Ovary (tissue), 3 donors: ENCODE measurements around the gene IL1B.

Source experiments
- CTCF ChIP-seq, 3 donors: fragments of 450-650 bp in 2 of 3; fragments of 200-600 bp in 1 of 3; IDR thresholded peaks; one replicate each; pipeline versions ENCODE4 v1.5.1 to v1.8.0; 2016 to 2022; ENCODE audit warnings: antibody characterized with exemption in 3 of 3, mild to moderate bottlenecking in 1 of 3
- EP300 ChIP-seq: sonication (generic); formaldehyde crosslinking; IDR thresholded peaks from one replicate; pipeline ENCODE4 v1.6.1; 2017; ENCODE audit warnings: antibody characterized with exemption
- POLR2A ChIP-seq: fragments of 450-650 bp; IDR thresholded peaks from one replicate; pipeline ENCODE4 v1.6.1; 2017; ENCODE audit warnings: antibody characterized with exemption, mild to moderate bottlenecking, moderate library complexity
- donor health status: DM: no; HTN: no; CAD: no.

- TF ChIP-seq POLR2A (no peak), CTCF (IDR thresholded peaks at IDR 0.05) (no peak), EP300 (no peak)
Observed at GRCh38 chr2:112843288-112843687, 6.7 kb upstream of the IL1B start.
